UCSD-AML1 (cell line): ENCODE data around the gene ATP10D.

Source experiments
- DNase-seq: peaks from one replicate; lab custom pipeline; 2025; ENCODE audit not compliant: unreplicated experiment; lab: John Stamatoyannopoulos, UW

Gene ATP10D

DNA sequence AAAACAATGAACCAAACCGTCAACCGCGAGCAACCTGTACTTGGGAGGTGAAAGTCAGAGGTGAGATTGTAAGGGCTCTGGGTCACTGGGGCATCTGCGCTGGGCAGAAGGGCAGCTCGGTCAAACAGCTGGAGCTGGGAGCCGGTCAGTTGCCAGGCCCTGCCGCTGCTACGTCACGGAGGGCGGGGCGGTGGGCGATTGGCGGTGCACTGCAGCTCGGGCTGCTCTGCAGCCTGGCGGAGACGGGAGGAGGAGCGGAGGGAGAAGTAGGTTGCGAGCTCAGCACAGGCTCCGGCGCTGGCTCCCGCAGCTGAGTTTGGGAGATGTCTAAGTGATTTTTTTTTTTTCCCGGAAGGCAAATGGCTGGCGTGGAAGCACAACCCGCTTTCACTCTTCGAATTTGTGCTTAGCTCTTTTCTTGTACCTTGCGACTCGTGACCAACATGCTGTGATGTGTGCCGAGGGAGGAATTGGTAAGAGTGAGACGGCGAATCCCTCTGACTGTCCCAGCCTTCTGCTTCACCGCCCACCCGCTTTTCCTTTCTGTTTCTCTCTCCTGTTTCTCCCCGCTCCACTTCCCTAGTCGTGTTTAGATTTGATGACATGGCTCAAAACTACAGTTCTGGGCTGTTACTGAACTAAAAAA lies at the start of gene ATP10D:
Gene ATP10D, plus strand, starts transcription at position 229 of the 646 bp plus-strand sequence. CDS start 27,266 bp downstream, outside the sequence.
- peak; percentile 89 for DNase-seq

DNA sequence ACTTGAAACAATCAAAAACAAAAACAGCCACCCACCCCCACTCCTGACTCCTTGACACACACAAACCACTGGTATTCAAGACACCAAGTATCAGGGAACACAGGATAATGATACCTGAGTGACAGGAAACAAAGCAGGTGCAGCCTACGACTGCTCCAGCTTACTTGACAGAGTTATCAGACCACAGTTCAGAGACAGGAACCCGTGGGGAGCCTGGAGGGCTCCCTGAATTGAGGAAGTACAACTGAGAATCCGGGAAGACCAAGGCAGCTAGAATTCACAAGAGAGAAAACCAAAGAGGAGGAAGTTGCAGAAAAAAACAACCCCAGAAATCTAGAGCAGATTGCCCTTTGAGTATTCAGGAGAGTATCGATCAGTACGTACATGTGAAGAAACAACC lies 42.1 kb upstream of the ATP10D start:
- DNase-seq: peak; percentile 60

DNA sequence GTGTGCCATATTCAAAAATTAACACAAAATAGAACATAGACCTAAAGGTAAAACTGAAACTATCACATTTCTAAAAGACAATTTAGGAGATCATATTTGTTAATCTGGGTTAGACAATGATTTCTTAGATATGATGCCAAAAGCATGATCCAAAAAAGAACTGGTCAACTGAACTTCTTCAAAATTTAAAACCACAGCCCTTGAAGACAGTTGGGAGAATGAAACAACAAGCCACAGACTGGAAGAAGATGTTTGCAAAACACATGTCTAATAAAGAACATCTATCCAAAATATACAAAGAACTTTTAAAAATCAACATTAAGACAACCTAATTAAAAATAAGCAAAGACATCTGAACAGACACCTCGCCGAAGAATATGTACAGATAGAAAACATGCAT lies 41.0 kb upstream of the ATP10D start:
- DNase-seq: no peak

DNA sequence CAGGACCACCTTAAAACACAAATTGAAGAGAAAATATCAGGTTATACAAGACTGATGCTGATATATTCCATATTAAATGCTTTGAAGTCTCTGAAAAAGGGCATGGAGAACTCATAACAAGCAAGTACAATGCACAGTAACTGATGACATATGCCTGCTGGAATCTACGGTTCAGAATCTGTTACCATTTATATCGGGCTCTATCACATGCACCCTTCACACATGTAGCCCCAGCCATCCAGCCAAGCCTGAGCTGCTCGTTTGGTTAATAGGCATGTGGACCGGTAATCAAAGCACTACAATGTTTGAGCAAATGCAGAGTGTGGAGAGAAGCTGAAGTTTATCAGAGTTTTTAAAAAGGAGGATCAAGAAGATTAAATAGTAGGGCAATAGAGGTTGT lies 33.4 kb upstream of the ATP10D start:
- no peak for DNase-seq

DNA sequence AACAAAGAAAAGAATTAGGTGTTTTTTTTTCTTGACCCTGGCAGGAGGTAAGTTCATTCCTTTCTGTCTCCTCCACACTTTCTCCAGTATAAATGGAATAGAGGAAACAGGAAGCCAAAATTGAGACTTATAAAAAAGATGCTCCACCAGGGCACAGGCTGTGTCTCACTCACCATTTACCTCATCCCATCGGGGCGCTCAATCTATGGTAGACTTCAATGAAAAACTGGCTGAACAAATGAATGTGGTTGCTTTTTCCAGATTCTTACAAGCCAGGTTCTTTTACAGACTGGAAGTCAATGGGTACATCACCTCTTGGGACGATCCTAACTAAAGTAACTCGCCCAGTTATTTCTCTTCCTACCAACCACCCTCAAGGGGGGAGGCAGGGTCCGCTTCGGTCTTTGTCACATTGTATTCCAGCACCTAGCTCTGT lies 22.3 kb upstream of the ATP10D start:
- DNase-seq: no peak

DNA sequence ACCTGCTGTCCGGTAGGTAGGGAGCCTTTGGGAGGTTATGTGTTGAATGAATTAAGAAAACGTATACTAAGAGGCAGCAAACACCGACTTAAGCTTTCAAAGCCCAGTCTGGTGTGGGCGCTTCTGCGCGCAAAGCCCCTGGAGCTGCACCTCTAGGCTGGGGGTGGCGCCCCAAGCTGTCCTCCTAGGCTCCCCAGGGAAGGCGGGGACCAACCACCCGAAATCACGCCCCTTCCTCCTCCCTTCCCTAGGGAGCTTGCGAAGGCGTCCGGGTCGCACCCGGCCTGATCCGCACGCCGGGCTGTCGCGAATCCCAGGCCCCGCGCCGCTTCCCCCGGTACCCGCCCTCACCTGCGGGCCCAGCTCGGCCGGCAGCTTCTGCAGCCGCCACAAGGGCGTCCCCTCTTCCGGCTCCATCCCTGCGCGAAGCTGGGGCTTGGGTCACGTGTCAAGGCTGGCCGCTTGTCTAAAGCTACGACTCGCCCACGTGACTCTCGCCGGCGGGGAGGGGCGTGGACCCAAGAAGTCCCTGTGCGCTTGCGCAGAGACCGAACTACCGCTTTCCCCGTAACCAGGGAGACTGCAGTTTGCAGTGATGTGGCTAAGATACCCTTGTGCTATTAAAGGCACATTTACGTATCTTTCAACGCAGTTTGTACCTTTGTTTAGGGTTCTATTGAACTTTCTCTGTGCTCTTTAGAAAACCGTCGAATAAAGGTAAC lies 21.7 kb upstream of the ATP10D start, which contains the start of gene COMMD8:
Gene COMMD8, minus strand, starts transcription at position 468 of the 722 bp plus-strand sequence. Its CDS starts 51 bp downstream, at position 417.
- DNase-seq: peak; percentile 96

DNA sequence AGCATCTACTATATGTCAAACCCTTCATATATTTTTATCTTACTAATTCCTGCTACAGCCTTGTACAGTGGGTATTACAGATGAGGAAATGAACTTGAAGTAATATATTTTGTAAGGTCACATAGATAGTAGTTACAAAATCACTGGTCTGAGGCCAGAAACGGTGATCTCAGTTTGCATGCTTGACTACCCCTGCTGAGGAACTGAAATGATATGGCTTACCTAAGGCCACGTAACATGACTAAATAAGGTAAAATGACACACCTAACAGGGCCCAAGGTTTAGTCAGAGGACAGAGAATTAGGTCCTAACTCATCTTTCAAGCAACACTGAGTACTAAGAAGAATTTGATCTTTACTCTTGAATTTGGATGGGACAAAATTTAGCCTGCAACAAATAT lies 20.1 kb upstream of the ATP10D start:
- no peak for DNase-seq

DNA sequence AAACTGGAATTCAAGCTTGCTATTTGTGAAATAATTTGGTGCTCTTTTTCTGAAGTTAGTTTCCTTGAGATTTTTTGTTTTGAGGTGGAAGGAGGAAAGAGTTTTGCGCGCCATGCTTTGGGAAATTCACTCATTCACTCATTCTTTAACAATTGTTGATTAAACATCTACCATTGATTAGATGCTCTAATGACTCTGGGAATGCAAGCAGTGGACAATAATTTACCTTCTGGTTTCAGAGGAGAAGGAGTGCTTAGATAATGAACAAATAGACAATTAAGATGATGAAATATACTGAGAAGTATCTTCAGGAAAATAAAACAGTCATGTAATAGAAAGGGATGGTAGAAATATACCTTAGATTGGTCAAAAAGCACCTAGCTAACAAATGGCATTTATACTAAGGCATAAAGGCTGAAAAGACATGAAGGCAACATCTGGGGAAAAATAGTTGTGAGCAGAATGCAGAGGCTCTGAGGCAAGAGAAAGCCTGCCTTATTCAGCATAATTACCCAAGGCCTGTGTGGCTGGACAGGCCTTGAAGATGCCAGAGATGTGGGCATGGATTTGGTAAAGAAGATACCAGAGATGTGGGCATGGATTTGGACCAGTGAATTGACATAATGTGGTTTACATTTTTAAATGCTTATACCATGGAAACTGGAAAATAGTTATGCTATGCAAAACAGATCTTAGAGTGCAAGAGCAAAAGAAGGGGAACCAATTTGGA lies 18.9 kb upstream of the ATP10D start:
- no peak for DNase-seq

DNA sequence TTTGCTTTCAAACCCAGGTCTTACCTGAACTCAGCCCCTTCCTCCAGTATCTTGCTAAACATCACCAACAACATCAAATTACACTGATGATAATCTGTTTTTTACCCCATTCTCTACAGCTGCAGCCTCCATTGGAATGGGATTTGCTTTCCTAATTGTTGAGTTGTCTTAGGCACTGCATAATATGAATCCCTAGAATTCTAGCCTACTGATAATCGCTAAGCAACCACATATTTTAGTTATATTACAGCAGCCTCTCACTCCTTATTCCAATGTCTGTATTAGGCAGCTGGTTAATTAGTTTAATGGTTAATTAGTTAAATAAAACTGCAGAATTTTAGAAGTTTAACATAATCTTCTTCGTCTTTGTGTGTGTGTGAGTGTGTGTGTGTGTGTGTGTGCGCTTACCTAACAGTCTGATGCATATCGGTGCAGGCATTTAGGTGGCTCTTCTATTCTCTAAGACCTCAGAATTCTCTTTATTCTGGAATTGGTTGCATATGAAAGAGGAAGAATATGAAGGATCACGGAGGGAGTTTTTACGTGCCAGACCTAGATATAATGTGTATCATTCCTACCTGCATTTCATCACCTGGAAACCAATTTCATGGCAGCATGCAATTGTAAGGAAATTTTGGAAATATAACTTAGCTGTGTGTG lies 16.2 kb upstream of the ATP10D start:
- no peak for DNase-seq

DNA sequence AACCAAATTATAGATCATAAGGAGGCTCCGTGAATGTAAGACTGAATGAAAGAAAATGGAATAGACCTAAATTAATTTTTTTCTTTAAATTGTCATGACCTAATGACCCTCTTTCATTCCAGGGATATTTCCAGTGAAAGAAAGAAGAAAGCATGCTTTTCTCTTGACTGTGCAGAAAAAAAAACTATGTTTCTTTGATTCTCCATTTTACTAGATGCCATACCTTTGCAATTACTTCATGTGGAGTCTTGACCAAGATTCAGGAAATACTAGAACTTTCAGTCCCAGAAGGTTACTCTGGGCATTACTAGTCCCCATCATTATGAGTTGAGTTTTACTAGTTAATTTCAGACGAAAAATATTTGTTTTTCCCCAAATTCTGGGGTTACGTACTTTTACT lies 15.1 kb upstream of the ATP10D start:
- no peak for DNase-seq

DNA sequence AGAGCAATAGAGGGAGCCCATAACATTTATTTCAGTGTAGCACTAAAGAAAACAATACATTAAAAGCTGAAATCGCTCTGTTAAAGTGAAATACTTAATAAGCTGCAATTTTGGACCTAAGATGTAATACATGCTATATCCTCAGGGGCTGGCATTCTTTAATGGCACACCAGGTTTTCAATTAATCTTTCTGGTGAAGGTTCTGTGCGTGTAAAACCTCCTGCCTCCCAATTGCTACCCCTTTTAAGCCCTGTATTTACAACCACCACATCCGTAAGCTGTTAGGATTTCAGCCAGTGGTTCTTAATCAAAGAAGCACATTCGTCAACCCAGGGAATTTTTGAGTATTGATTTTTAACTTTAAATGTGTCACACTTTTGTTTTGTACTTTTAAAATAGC lies 14.0 kb upstream of the ATP10D start:
- DNase-seq: no peak

DNA sequence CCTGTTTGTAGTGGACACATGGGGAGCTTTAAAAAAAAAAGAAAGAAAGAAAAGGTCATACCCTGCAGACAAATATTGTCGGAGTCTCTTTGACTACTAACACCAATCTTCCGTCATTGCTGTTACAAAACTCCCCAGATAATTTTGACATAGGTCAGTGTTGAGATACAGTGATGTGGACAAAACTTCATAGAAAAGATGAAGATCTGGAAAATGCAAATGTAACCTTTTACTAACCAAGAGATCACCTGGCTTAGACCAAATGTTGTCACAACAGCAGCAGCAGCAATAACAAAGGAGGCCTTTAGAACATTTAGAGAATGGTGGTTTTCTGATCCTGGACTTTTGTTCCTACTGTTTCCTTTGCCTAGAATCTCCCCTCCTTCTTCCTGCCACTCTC lies 13.5 kb upstream of the ATP10D start:
- no peak for DNase-seq

DNA sequence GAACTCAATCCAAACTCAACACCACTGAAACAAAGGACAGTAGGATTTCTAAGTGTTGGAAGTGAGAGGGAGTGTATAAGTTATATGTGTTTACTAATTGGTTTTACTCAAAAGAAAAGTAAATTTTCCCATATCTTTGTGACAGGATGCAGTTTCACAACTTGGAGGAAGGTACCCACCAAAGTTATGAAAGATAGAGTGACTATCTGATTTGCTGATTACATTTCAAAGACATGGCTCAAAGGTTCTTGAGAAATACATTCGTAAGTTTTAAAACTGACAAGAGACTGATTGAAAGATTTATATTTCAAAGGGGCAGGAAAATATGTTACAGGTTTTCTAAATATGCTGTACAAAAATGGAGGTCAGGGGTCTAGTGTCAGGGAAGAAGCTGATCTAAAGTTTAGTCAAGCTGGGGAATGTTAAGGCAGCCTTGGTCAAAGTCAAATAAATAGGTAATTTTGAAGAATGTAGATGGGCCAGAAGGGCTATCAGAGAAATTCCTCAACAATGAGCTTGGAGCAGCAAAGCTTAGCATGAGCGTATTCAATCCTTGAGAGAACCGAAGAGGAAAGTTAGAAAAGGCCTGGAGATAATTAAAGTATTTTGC lies 11.8 kb upstream of the ATP10D start:
- no peak for DNase-seq

DNA sequence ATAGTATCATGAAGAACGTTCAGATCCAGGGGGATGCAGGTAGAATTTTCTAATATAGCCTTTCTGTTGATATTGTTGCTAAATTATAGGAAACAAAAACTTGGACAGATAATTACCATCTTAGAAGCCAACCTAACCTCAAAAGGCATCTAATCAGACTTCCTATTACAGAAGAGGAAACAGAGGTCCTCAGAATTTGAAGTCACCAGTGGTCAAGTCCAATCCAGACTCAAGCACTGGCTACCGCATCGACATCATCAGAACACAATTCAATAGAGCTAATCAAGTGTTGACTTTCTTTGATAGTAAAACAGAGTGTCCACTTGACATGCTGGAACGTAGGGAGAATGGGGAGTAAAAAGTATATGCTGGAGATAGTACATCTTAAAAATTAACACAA lies 10.3 kb upstream of the ATP10D start:
- DNase-seq: no peak

DNA sequence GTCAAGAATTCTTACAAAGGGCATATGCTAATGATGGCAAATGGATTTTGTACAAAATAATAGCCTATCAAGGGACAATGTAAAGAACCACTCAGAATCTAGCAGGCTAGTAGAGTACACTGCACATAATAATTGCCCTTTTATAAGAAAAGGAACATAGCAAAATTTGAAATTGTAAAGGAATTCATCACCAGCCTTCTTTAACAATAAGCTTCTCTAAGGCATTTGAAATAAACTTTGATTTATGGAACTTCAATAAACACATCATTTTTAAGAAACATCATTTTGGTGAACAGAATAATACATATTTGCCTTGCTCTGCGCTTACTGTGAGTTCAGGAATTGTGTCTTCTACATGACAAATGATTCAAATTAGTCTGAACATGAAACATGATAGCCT lies 9.7 kb upstream of the ATP10D start:
- DNase-seq: no peak

DNA sequence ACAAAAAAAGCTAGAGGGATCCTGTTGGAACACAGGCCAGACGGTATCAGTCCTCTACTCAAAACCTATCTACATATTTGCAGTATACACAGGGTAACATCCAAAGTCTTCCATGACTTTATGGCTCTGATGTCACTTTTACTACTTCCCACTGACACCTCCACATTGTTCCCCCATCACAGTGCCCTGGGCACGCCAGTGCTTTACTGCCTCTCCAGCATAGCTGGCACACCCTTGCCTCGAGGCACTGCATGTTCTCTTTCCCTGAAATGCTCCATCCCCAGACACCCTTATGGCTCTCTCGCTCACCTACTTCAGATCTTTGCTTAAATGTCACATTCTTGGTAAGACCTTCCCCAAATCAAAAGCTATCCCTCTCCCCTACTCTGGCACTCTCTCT lies 6.3 kb upstream of the ATP10D start:
- no peak for DNase-seq

DNA sequence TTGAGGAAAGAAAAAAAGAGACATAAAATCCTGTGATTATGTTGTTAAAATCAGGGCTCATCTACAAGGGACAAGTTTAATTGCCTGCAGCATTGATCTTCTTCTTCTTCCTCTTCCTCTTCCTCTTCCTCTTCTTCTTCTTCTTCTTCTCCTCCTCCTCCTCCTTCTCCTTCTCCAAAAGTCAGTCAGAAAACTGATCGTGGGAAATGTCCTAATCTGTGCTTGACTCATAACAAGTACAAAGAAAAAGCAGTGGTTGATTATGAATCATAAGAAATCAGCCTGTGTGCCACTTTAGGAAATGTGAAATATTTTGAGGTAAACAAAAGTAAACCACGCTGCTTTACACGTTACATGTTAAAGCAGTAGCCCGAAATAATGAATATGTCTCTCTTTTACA lies 2.7 kb upstream of the ATP10D start:
- no peak for DNase-seq

DNA sequence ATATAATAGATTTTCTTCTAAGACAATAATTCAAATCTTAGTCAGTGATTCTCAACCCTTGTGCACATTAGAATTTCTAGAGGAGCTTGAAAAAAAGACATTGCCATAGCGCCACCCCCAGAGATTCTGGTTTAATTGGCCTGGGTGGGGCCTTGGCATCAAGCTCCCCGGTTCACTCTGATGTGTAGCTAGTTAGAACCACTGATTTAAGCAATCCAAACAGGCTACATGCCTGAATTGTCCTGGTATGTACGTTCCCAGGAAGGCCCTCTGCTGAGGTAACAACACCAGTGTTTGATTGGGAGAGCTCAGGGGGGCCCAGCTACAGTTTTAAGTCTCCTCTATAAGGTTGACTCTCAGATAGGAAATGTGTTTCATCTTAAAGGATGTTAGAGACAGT lies 1.3 kb upstream of the ATP10D start:
- DNase-seq: no peak

DNA sequence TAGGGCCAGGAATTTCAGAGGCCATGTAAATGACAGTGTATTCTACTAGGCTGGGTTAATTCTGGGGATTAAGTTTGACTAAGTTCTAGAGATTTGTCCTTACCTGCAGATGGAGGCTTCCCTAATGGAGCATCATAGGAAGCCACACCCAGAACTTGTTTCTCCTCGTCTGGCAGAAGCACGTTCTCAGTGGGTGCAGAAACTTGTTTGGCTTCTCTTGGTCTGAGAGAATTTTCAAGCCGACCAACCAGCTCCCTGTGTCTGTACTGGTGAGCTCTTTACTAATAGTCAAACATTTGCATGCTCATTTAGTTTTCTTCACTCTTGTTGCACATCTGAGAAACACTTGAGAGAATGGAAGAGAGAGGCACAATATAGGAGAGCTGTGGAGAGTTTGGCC lies 907 bp upstream of the ATP10D start:
- DNase-seq: no peak

DNA sequence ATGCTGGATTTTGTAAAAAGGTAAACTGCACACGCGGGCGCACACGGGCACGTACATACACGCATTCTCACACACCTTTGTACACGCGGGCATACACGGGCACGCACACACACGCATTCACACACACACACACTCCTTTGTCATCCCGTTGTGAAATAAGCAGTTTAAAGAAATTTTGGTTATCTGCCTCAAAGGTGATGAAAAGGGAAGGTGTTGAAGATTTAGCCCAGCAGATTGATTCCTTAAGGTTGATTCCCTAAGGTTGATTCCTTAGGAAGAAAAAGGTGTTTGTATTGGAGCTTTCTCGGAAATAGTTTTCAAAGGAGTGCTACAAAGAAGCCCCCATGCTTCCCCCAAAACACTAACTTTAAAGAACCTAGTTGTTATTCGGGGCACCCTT lies 693 bp downstream of the ATP10D start:
- no peak for DNase-seq

DNA sequence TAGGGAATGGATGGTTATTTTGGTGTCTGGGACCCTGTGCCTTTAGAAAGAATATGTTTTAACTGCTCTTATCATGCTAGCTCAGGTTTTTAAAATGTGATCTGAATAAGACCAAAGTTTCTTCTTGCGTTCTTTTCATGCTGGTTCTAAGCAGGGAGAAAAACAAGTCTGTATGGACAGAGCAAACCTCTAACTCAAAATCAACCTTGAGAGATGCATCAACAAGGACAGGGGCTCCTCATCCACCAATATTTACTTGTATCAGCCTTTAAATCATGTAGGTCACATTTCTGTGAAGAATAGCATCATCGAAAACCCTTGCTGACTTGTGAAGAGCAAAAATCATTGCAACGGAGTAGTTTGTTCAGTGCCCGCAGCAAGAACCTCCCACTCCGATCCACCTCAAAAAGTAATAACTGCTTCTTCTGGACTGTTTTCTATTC lies 1.2 kb downstream of the ATP10D start:
- no peak for DNase-seq
